GM12892 (cell line): ENCODE measurements around the gene GH2.
"Not testable (repeated sequence)": the region's sequence is repeated elsewhere in the genome, so short reads cannot be mapped to it uniquely, and the experiment has no call there.

Experiments used
- POLR2A ChIP-seq: IDR thresholded peaks from 2 replicates; pipeline ENCODE4 v1.6.1; 2011; ENCODE audit warnings: low read depth, low read length, control low read depth
- TAF1 ChIP-seq: IDR thresholded peaks from 2 replicates; pipeline ENCODE4 v1.6.1; 2011; ENCODE audit warnings: low read depth, mild to moderate bottlenecking, control low read depth, low read length, borderline replicate concordance

GRCh38 chr17:63894821-63895220 is 13.1 kb upstream of the GH2 start:
- not testable (repeated sequence) for TF ChIP-seq TAF1, POLR2A
